ENCODE results near the gene DCAF6. TPM values are rescaled to one million over a fixed set of nuclear protein-coding genes. Genes with fewer than 3 reads are reported as not detected.

Gene DCAF6
- total RNA-seq, 1 experiment from 2014 or later, result 31.9 TPM

- CTCF ChIA-PET, result no interaction called here
- DNase-seq (ENCODE audit: low spot score), result no peak
- TF ChIP-seq EZH2 (IDR thresholded peaks at IDR 0.05; ENCODE audit: borderline replicate concordance, low read depth, low read length, poor library complexity, severe bottlenecking), result no peak
- TF ChIP-seq CTCF (conservative IDR thresholded peaks at IDR 0.05; ENCODE audit: low read depth, low read length), result no peak
- no peaks in the 10 kb centered on the region for H3K4me1 ChIP-seq (ENCODE audit: insufficient read depth, low read length, poor library complexity, severe bottlenecking)
- no peaks in the 10 kb centered on the region for H3K27me3 ChIP-seq (replicated peaks; ENCODE audit: insufficient read depth, low read depth, low read length, poor library complexity)
- H3K4me3 ChIP-seq (ENCODE audit: low read depth, low read length, poor library complexity, severe bottlenecking), result no peak overlapping the region
- H3K27ac ChIP-seq (ENCODE audit: low read depth, low read length, poor library complexity, severe bottlenecking), result no peak overlapping the region
- BruUV-seq (replicated peaks), result no TSS peak
- no peaks in the 10 kb centered on the region for H3K36me3 ChIP-seq (ENCODE audit: insufficient read depth, low read length, poor library complexity, severe bottlenecking)
- intact Hi-C loops (cut with micrococcal nuclease; ENCODE audit: unreplicated experiment), result no loop called here
- POLR2A ChIA-PET (ENCODE audit: low non-redundant PET), result no interaction called here
- H3K9me3 ChIP-seq (ENCODE audit: low read depth, low read length, poor library complexity, severe bottlenecking), result no peaks in the 10 kb centered on the region
Measured at GRCh38 chr1:167916766-167917511, 19.5 kb upstream of the DCAF6 start.

GRCh38 chr1:167922023-167922422, 14.5 kb upstream of the DCAF6 start:
- CTCF ChIA-PET, result no interaction called here
- POLR2A ChIA-PET (ENCODE audit: low non-redundant PET), result no interaction called here
- Histone ChIP-seq H3K36me3 (ENCODE audit: insufficient read depth, low read length, poor library complexity, severe bottlenecking) (no peaks in the 10 kb centered on the region), H3K9me3 (ENCODE audit: low read depth, low read length, poor library complexity, severe bottlenecking) (no peaks in the 10 kb centered on the region), H3K27ac (ENCODE audit: low read depth, low read length, poor library complexity, severe bottlenecking) (no peak overlapping the region), H3K4me3 (ENCODE audit: low read depth, low read length, poor library complexity, severe bottlenecking) (no peak overlapping the region), H3K27me3 (replicated peaks; ENCODE audit: insufficient read depth, low read depth, low read length, poor library complexity) (no peaks in the 10 kb centered on the region), H3K4me1 (ENCODE audit: insufficient read depth, low read length, poor library complexity, severe bottlenecking) (peaks cover 3% of the 10 kb centered on the region)
- TF ChIP-seq CTCF (conservative IDR thresholded peaks at IDR 0.05; ENCODE audit: low read depth, low read length) (no peak), EZH2 (IDR thresholded peaks at IDR 0.05; ENCODE audit: borderline replicate concordance, low read depth, low read length, poor library complexity, severe bottlenecking) (no peak)
- no peak for DNase-seq (ENCODE audit: low spot score)
- intact Hi-C loops (cut with micrococcal nuclease; ENCODE audit: unreplicated experiment), result no loop called here
- no TSS peak for BruUV-seq (replicated peaks)

DNA sequence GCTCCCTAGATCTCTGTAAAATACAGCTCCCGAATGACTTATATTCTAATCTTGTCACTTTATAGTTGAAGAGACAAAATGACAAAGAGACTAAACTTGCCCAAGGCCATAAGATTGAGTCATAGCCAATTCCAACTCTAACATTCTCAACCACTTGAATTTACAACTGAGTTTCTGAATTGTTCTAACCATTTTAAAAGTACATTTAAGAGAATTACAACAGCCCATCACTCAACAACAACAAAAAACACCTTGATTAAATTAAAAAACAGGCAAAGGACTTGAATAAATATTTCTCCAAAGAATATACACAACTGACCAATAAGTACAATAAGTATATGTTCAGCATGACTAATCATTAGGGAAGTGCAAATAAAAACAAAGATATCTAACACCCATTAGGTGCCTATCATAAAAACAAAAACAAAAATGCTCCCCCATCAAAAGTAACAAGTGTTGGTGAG, 13.8 kb upstream of the DCAF6 start:
- Histone ChIP-seq H3K27ac (ENCODE audit: low read depth, low read length, poor library complexity, severe bottlenecking) (no peak overlapping the region), H3K36me3 (ENCODE audit: insufficient read depth, low read length, poor library complexity, severe bottlenecking) (no peaks in the 10 kb centered on the region), H3K27me3 (replicated peaks; ENCODE audit: insufficient read depth, low read depth, low read length, poor library complexity) (no peaks in the 10 kb centered on the region), H3K4me1 (ENCODE audit: insufficient read depth, low read length, poor library complexity, severe bottlenecking) (peaks cover 3% of the 10 kb centered on the region), H3K4me3 (ENCODE audit: low read depth, low read length, poor library complexity, severe bottlenecking) (no peak overlapping the region), H3K9me3 (ENCODE audit: low read depth, low read length, poor library complexity, severe bottlenecking) (no peaks in the 10 kb centered on the region)
- no TSS peak for BruUV-seq (replicated peaks)
- intact Hi-C loops (cut with micrococcal nuclease; ENCODE audit: unreplicated experiment), result no loop called here
- ChIA-PET CTCF (no interaction called here), POLR2A (ENCODE audit: low non-redundant PET) (no interaction called here)
- DNase-seq (ENCODE audit: low spot score), result peak; percentile 10
- TF ChIP-seq EZH2 (IDR thresholded peaks at IDR 0.05; ENCODE audit: borderline replicate concordance, low read depth, low read length, poor library complexity, severe bottlenecking) (no peak), CTCF (conservative IDR thresholded peaks at IDR 0.05; ENCODE audit: low read depth, low read length) (no peak)
